GM12865 (cell line): ENCODE measurements around the gene MYO7B.

Experiments
- DNase-seq: peaks from one replicate; pipeline ENCODE4 v3.0.0; 2010; ENCODE audit warnings: low read depth
- H3K4me3 ChIP-seq: 2 replicates; pipeline ENCODE4 v1.5.1; 2011; ENCODE audit warnings: mild to moderate bottlenecking, low read depth, low read length, control low read depth
- CTCF ChIP-seq: IDR thresholded peaks from 2 replicates; pipeline ENCODE4 v1.5.1; 2011; ENCODE audit warnings: low read length, control low read depth, low read depth, inconsistent platforms; ENCODE audit not compliant: insufficient read depth; ENCODE audit errors: missing control alignments

The MYO7B gene

GRCh38 chr2:127683056-127683455 lies 147.6 kb downstream of the MYO7B start:
- DNase-seq: no peak
- no peak for TF ChIP-seq CTCF
- H3K4me3 ChIP-seq: no peak overlapping the region

- H3K4me3 ChIP-seq: no peak overlapping the region
- TF ChIP-seq CTCF: no peak
- DNase-seq: no peak
These were observed 148.3 kb downstream of the MYO7B start for GRCh38 chr2:127683757-127684156.

- TF ChIP-seq CTCF: no peak
- H3K4me3 ChIP-seq: no peak overlapping the region
- no peak for DNase-seq
These were observed 150.1 kb downstream of the MYO7B start for GRCh38 chr2:127685410-127686080.
